Neural cell (in vitro differentiated cells): Measurements from ENCODE around the gene BMP10.

Experiments
- CTCF ChIP-seq: fragments of 450-650 bp; IDR thresholded peaks from 2 replicates; pipeline ENCODE4 v1.5.1; 2014; ENCODE audit warnings: antibody characterized with exemption, mild to moderate bottlenecking, moderate library complexity; ENCODE audit not compliant: poor library complexity, severe bottlenecking
- EZH2 ChIP-seq: fragments of 200-600, 300-800 bp; shearing (Covaris generic), sonication (generic); IDR thresholded peaks from 2 replicates; pipeline ENCODE4 v1.6.1; 2014; ENCODE audit warnings: antibody characterized with exemption, low read length, borderline replicate concordance, mild to moderate bottlenecking; ENCODE audit not compliant: insufficient read depth, poor library complexity, severe bottlenecking
- POLR2AphosphoS5 ChIP-seq: IDR thresholded peaks from 2 replicates; pipeline ENCODE4 v1.6.1; 2012

GRCh38 chr2:68862889-68863288, 8.3 kb downstream of the BMP10 start:
- TF ChIP-seq EZH2 (no peak), CTCF (no peak), POLR2AphosphoS5 (no peak)
